NCI-H748 treated with DMSO at 0.1 percent for 48 hours (cell line): ENCODE measurements around the gene ROPN1L.

ENCODE experiments used
- DNase-seq: peaks from one replicate; lab custom pipeline; 2025; lab: John Stamatoyannopoulos, UW

Gene ROPN1L

DNA sequence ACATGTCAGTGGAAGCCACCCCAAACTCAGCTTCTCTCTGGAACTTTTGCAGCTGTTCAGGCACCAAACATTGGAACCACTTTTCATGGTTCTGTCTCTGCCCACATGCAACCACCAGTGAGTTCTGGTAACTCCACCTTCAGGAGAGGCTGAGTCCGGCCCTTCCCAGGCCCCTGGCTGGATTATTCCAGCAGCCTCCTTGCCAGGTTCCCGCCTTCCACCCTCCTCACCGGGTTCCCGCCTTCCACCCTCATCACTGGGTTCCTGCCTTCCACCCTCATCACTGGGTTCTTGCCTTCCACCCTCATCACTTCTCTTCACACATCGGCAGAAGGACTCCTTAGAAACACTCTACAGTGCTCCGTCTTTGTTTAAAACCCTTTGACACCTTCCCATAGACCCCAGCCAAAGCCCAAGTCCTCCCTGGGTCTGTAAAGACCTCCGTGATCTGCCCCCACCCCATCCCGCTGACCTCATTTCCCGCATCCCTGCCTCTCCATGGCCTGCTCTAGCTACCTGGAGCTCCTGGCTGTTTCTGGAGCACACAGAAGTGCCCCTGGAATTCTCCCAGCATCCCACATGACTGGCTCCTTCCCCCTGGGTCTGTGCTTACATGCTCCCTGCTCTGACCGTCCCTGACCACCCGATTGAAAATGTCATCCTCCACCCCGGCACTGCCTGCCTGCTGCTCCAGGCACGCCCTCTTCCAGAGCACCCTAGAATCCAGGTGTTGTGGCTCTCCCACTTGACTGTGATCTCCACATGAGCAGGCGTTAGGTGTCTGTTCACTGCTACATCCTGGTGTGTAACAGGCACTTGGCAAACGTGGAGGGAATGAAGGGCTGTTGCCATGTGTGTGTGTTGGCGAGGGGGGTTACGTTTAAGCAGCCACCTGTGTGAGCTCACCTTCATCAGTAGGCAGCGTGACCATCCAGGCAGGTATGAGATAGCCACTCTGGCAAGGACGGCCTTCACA is 17.7 kb downstream of the ROPN1L start:
- DNase-seq = no peak

DNA sequence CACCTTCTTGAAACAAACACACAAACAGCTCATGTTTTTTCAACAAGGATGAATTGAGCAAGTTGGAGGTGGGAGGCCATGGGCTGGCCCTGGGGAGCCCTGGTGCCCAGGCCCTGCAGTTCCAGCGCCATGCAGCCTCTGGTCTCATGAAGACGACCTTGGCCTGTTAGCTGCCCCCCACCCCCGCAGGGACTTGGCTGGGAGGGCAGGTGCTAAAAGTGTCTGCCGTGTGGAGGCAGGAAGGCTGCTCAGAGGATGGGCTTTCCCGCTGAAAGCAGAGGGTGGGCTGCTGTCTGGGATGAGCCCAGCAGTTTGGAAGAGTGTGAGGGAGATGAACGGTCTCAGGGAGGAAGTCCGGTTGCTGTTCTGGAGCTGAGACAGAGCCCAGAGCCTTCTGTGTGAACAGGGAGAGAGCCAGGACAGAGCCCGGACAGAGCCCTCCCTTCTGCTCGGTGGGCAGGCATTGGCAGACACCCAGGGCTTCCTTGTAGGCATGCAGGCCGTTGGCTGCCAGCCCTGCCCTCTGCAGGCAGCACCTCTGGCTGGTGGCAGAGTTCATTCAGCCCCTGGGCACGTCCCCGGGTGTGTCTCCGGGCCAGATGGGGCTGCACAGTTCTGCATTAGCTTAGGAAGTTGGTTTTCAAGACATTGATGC is 18.7 kb downstream of the ROPN1L start:
- no peak for DNase-seq

GRCh38 chr5:10461041-10461440 is 19.4 kb downstream of the ROPN1L start:
- no peak for DNase-seq

DNA sequence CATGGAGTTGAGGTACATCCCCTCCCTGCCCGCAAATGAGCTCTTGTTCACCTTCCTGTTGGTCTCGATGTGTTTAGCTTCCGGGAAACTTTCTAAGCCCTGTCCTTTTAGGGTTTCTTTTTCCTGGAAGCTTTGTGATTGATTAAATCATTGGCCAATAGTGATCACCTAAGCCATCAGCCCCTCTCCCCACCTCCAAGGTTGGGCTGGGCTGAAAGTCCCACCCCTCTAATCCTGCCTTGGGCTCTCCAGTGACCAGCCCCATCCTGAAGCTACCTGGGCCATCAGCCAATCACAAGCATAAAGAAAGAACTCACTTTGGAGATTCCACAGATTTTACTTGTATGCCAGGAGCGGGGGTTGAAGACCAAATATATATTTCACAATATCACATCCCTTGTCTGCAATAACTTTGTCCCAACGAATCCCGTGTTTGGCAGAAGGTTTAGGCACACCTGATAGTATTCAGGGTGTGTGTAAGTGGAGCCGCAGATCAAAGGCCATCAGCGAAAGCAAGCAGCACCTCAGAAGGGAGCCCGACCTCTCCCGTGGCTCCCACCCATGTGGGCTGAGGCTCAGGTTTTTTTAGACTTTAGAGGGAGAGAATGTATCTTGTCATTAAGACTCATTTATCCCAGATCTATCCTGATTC is 20.4 kb downstream of the ROPN1L start:
- DNase-seq = no peak

GRCh38 chr5:10463566-10463965 is 21.9 kb downstream of the ROPN1L start:
- no peak for DNase-seq

GRCh38 chr5:10464173-10464572 is 22.5 kb downstream of the ROPN1L start:
- DNase-seq = no peak

GRCh38 chr5:10465726-10466125 is 24.0 kb downstream of the ROPN1L start:
- no peak for DNase-seq

- no peak for DNase-seq
Observed at GRCh38 chr5:10466446-10467073, 24.9 kb downstream of the ROPN1L start.

DNA sequence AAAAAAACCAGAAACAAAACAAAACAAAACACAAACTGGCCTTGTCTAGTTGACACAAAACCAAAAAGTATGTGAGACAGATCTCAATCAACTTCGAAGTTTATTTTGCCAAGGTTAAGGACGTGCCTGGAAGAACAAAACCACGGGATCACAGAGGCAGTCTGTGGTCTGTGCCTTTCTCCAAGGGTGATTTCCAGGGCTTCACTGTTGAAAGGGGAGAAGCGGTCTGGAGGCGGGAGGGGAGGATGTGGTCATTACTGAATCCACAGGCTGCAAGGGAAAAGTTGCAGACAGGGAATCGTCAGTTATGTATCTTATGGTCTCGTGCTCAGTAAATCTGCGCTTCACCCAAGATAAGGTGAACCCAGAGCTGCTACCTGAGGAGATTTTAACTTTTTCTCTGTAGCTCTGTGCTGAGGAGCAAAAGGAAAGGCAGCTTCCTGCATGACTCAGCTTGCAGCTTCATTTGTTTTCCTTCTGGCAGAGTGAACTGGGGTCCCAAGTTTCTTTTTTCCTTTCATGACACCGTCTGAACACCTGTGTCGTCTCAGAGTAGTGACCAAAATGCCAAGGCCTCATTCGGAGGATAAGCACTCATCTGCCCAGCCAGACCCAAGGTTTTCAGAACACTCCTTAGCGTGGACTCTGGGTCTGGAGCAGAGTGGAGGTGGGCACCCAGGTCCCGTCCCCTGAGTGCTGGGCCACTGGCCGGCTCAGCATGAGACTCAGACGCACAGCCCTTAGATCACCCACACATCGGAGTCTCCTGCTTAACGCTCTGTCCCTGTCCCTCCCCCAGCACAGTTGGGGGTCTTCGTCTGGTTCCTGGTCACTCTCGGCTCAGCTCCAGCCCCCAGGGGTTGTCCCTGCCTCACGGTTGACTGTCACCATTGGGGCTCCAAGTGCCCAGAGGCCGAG is 25.9 kb downstream of the ROPN1L start:
- no peak for DNase-seq

GRCh38 chr5:10468256-10468655 is 26.6 kb downstream of the ROPN1L start:
- DNase-seq = no peak

- DNase-seq = no peak
Observed at GRCh38 chr5:10469253-10470050, 27.8 kb downstream of the ROPN1L start.

- no peak for DNase-seq
Observed at GRCh38 chr5:10470669-10471068, 29.0 kb downstream of the ROPN1L start.

GRCh38 chr5:10471677-10472076 is 30.0 kb downstream of the ROPN1L start:
- DNase-seq = no peak

DNA sequence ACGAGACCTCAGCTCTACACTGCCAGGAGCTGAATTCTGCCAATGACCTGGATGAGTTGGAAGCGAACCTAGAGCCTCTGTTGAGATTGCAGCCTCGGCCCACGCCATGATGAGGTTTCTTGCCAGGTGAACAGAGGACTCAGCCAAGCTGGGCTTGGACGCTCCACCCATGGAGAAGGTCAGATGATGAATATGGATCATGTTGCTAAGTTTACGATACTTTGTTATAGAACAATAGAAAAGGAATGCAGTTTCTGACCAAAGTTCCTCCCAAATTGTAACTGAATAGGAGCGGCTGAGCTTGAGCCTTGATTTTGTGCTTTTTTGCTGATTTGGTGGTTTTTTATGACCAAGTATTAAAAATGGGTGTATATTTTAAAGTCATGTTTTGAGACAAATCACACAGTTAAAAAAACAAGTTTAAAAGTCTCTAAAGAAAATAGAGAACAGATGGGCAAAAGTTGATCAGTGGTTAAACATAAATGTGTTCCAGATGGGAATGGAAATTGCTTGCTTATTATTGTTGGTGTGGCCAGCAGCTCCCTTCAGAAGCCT is 32.9 kb downstream of the ROPN1L start:
- no peak for DNase-seq

DNA sequence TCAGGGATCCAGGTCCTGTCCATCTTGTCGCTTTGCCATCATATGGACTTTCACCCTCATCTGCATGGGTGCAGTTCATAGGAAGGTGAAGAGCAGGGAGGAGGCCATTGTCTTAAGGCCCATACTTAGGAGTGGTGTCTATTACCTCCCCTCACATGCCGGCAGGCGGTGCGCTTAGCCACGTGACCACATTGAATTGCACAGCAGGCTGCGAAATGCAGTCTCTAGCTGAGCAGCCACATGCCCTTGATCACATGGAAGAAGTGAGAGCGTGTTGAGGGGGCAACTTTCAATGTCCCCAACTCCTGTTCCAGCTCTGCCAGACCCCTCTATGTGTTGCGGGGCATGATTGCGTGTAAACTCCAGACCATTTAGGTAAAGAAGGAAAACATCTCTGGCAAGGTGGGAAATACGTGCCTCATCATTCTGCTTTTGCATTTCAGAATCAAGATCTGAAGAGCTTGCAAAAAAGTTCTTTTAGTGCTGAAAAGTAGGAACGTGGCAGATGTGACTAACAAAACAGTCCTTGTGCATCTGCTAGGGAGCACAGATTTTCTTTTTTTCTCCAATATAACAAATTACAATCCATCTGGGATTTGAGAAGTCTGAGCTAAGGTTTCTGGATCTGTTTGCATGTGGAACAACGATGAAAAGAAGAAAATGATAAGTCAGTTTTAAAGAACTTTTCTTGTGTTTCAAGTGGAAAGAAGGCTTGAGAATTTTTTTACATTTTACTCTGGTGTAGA is 34.4 kb downstream of the ROPN1L start:
- no peak for DNase-seq

DNA sequence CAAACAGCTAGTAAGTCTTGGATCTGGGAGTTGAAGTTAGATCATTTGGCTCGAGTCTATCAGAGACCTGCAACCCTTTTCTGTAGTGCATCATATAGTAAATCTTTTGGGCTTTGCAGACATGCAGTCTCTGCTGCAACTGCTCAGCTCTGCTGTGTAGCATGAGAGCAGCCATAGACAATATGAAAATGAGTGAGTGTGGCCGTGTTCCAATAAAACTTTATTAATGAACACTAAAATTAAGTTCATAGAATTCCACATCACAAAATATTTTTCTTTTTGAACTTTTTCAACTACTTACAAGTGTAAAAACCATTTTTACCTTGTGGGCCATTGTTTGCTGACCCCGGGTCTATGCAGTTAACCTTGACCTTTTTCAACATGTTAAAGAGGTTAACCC is 35.2 kb downstream of the ROPN1L start:
- DNase-seq = no peak

- no peak for DNase-seq
Observed at GRCh38 chr5:10477943-10478342, 36.3 kb downstream of the ROPN1L start.

GRCh38 chr5:10478436-10478835 is 36.8 kb downstream of the ROPN1L start:
- no peak for DNase-seq

GRCh38 chr5:10479154-10479721 is 37.6 kb downstream of the ROPN1L start:
- DNase-seq = peak; percentile 69
